GM23338 (cell line): ENCODE data around the gene MRPS16. TPM values are rescaled to one million over a fixed set of nuclear protein-coding genes. Genes with fewer than 3 reads are reported as not detected.

ENCODE experiments used
- ATAC-seq: fragments of 200-7000 bp; cut with Tn5 transposase; 3 replicates; pipeline ENCODE4 v1.9.1; 2020
- DNase-seq: peaks from one replicate; pipeline ENCODE4 v3.0.0-alpha.2; 2015; ENCODE audit warnings: low spot score
- H2AFZ ChIP-seq: fragments of 200-600 bp; sonication (generic); 2 replicates; pipeline ENCODE4 v1.8.0; 2016; ENCODE audit warnings: antibody characterized with exemption, mild to moderate bottlenecking, moderate library complexity
- H3F3A ChIP-seq: fragments of 200-600 bp; sonication (generic); replicated peaks from 2 replicates; pipeline ENCODE4 v1.8.0; 2017; ENCODE audit warnings: antibody characterized with exemption, mixed run types, low read depth
- H3K27ac ChIP-seq: fragments of 200-600 bp; sonication (generic); 2 replicates; pipeline ENCODE4 v1.6.1; 2016; ENCODE audit warnings: low read depth
- H3K27me3 ChIP-seq: fragments of 200-600 bp; sonication (generic); 2 replicates; pipeline ENCODE4 v1.8.0; 2016; ENCODE audit warnings: mild to moderate bottlenecking, mixed run types, moderate library complexity; ENCODE audit not compliant: insufficient read depth
- H3K36me3 ChIP-seq: fragments of 200-600 bp; sonication (generic); 2 replicates; pipeline ENCODE4 v1.8.0; 2016; ENCODE audit warnings: mild to moderate bottlenecking; ENCODE audit not compliant: insufficient read depth
- H3K4me1 ChIP-seq: fragments of 200-600 bp; sonication (generic); 2 replicates; pipeline ENCODE4 v1.8.0; 2016; ENCODE audit warnings: mild to moderate bottlenecking, moderate library complexity; ENCODE audit not compliant: insufficient read depth
- H3K4me2 ChIP-seq: fragments of 200-600 bp; sonication (generic); 2 replicates; pipeline ENCODE4 v1.7.1; 2017; ENCODE audit warnings: mixed run types
- H3K4me3 ChIP-seq: fragments of 200-600 bp; sonication (generic); 2 replicates; pipeline ENCODE4 v1.6.1; 2016; ENCODE audit warnings: mixed run types
- H3K79me2 ChIP-seq: fragments of 200-600 bp; sonication (generic); replicated peaks from 2 replicates; pipeline ENCODE4 v1.8.0; 2017; ENCODE audit warnings: mild to moderate bottlenecking; ENCODE audit not compliant: insufficient read depth
- H3K9me2 ChIP-seq: fragments of 200-600 bp; sonication (generic); 2 replicates; pipeline ENCODE4 v1.8.0; 2017; ENCODE audit not compliant: insufficient read depth
- H4K20me1 ChIP-seq: fragments of 200-600 bp; sonication (generic); replicated peaks from 2 replicates; pipeline ENCODE4 v1.8.0; 2017; ENCODE audit warnings: mild to moderate bottlenecking; ENCODE audit not compliant: insufficient read depth
- H3K27ac Mint-ChIP-seq: 2 replicates; pipeline ENCODE4 v1.8.0; 2020; ENCODE audit warnings: inconsistent platforms, mild to moderate bottlenecking, moderate library complexity, mixed read lengths
- H3K27me3 Mint-ChIP-seq: 3 replicates; pipeline ENCODE4 v1.8.0; 2022; ENCODE audit warnings: low read depth, mild to moderate bottlenecking, moderate library complexity, mixed read lengths, inconsistent platforms; ENCODE audit not compliant: insufficient read depth, poor library complexity
- H3K36me3 Mint-ChIP-seq: 3 replicates; pipeline ENCODE4 v1.8.0; 2021; ENCODE audit warnings: low read depth, mild to moderate bottlenecking, inconsistent platforms, moderate library complexity, mixed read lengths
- H3K4me1 Mint-ChIP-seq: 3 replicates; pipeline ENCODE4 v1.8.0; 2020; ENCODE audit warnings: mild to moderate bottlenecking, inconsistent platforms, mixed read lengths
- H3K4me3 Mint-ChIP-seq: 3 replicates; pipeline ENCODE4 v1.8.0; 2021; ENCODE audit warnings: moderate library complexity, mild to moderate bottlenecking, inconsistent platforms, mixed read lengths
- H3K9me3 Mint-ChIP-seq: 3 replicates; pipeline ENCODE4 v1.8.0; 2020; ENCODE audit warnings: moderate library complexity, mild to moderate bottlenecking, inconsistent platforms, mixed read lengths
- CREB1 ChIP-seq: fragments of 250-450 bp; sonication (Bioruptor Pico); IDR thresholded peaks from 2 replicates; pipeline ENCODE4 v1.5.0; 2020; ENCODE audit warnings: low read depth, mild to moderate bottlenecking, moderate library complexity
- CTCF ChIP-seq, 2 experiments: fragments of 200-600 bp in 1 of 2; sonication (generic) in 1 of 2; conservative IDR thresholded peaks; 2 replicates each; pipeline versions ENCODE4 v1.5.1 to v1.6.1; 2016 to 2017; ENCODE audit warnings: antibody characterized with exemption in 2 of 2, low read depth in 2 of 2, mild to moderate bottlenecking in 2 of 2, moderate library complexity in 1 of 2
- ETS1 ChIP-seq: IDR thresholded peaks from 2 replicates; pipeline ENCODE4 v1.6.1; 2016; ENCODE audit warnings: antibody characterized with exemption
- EZH2 ChIP-seq: fragments of 200-600 bp; sonication (generic); IDR thresholded peaks from one replicate; pipeline ENCODE4 v1.8.0; 2017; ENCODE audit warnings: antibody characterized with exemption, mild to moderate bottlenecking, low read depth; ENCODE audit not compliant: unreplicated experiment
- EZH2phosphoT487 ChIP-seq: fragments of 200-600 bp; sonication (generic); IDR thresholded peaks from one replicate; pipeline ENCODE4 v1.8.1; 2018; ENCODE audit warnings: antibody characterized with exemption; ENCODE audit not compliant: unreplicated experiment
- JUNB ChIP-seq: IDR thresholded peaks from one replicate; pipeline ENCODE4 v1.6.1; 2016; ENCODE audit warnings: antibody characterized with exemption; ENCODE audit not compliant: unreplicated experiment
- NANOG ChIP-seq: IDR thresholded peaks from 2 replicates; pipeline ENCODE4 v1.6.1; 2016; ENCODE audit warnings: antibody characterized with exemption, borderline replicate concordance
- POLR2AphosphoS5 ChIP-seq: IDR thresholded peaks from 2 replicates; pipeline ENCODE4 v1.6.1; 2016; ENCODE audit warnings: antibody characterized with exemption, low read depth
- STAT1 ChIP-seq: IDR thresholded peaks from one replicate; pipeline ENCODE4 v1.6.1; 2016; ENCODE audit warnings: antibody characterized with exemption; ENCODE audit not compliant: unreplicated experiment
- ZNF331 ChIP-seq: fragments of 250-450 bp; sonication (Bioruptor Pico); IDR thresholded peaks from 2 replicates; pipeline ENCODE4 v1.5.0; 2020; ENCODE audit warnings: low read depth, mild to moderate bottlenecking, moderate library complexity
- polyA plus RNA-seq: library from polyadenylated mRNA; unstranded; fragments of >200 nt; fragmentation: Nextera tagmentation; extraction: Ambion mirVana; gene quantifications from 2 replicates; pipeline ENCODE4 v1.2.1, GENCODE V29; 2016
- total RNA-seq: library from RNA; depleted of rRNA; stranded (reverse); fragments of >200 nt; shearing (Covaris generic); gene quantifications from 2 replicates; pipeline ENCODE4 v1.2.3, GENCODE V29; 2014
- TF ChIP-seq, protein P1 (sequence below): IDR thresholded peaks from one replicate; pipeline ENCODE4 v1.6.1; 2018; ENCODE audit warnings: antibody characterized with exemption; ENCODE audit not compliant: unreplicated experiment

Gene MRPS16
- total and polyA plus RNA-seq, 2 experiments from 2014 or later = 83.2 to 173 TPM

DNA sequence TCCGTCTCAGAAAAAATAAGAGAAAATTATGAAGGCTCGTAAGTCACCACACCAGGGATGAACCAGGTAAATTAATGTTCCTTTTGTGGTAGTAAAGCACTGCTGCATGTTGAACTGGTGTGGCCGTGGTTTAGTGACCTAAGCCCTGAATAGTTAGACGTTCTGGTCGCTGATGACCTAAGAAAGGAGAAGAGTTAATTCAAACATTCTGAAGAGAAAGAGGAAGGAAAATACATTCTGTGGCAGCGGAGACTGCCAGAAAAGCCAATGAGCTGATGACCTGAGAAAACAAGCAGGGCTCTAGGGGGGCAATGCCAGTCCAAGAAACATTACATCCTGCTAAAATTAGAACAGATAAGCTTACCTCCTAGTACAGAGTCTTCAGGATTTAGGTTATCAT, 22.9 kb downstream of the MRPS16 start:
- Mint-ChIP-seq H3K27ac (no peak overlapping the region), H3K36me3 (peaks cover 4% of the 10 kb centered on the region), H3K4me3 (no peak overlapping the region), H3K9me3 (no peaks in the 10 kb centered on the region), H3K4me1 (no peaks in the 10 kb centered on the region), H3K27me3 (no peaks in the 10 kb centered on the region)
- Histone ChIP-seq H3K79me2 (no peaks in the 10 kb centered on the region), H2AFZ (no peak overlapping the region), H3K4me3 (no peak overlapping the region), H3K4me2 (no peak overlapping the region), H3K36me3 (peaks cover 4% of the 10 kb centered on the region; the same call in 1 of the 2 replicates), H3K9me2 (no peaks in the 10 kb centered on the region; the same call in 1 of the 2 replicates), H3K4me1 (no peaks in the 10 kb centered on the region), H3K27me3 (no peaks in the 10 kb centered on the region), H3F3A (no peaks in the 10 kb centered on the region), H3K27ac (no peak overlapping the region), H4K20me1 (peaks cover 6% of the 10 kb centered on the region; the same call in 1 of the 2 replicates)
- no peak for DNase-seq
- TF ChIP-seq STAT1 (no peak), POLR2AphosphoS5 (no peak), EZH2phosphoT487 (no peak), CREB1 (CRISPR knock-in tag) (no peak), NANOG (no peak), ZNF331 (no peak), ETS1 (no peak), JUNB (no peak)
- TF ChIP-seq, protein P1, sequence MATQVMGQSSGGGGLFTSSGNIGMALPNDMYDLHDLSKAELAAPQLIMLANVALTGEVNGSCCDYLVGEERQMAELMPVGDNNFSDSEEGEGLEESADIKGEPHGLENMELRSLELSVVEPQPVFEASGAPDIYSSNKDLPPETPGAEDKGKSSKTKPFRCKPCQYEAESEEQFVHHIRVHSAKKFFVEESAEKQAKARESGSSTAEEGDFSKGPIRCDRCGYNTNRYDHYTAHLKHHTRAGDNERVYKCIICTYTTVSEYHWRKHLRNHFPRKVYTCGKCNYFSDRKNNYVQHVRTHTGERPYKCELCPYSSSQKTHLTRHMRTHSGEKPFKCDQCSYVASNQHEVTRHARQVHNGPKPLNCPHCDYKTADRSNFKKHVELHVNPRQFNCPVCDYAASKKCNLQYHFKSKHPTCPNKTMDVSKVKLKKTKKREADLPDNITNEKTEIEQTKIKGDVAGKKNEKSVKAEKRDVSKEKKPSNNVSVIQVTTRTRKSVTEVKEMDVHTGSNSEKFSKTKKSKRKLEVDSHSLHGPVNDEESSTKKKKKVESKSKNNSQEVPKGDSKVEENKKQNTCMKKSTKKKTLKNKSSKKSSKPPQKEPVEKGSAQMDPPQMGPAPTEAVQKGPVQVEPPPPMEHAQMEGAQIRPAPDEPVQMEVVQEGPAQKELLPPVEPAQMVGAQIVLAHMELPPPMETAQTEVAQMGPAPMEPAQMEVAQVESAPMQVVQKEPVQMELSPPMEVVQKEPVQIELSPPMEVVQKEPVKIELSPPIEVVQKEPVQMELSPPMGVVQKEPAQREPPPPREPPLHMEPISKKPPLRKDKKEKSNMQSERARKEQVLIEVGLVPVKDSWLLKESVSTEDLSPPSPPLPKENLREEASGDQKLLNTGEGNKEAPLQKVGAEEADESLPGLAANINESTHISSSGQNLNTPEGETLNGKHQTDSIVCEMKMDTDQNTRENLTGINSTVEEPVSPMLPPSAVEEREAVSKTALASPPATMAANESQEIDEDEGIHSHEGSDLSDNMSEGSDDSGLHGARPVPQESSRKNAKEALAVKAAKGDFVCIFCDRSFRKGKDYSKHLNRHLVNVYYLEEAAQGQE = no peak
- ATAC-seq = no peak

- peaks cover 3% of the 10 kb centered on the region; the same call in 1 of the 2 replicates for H4K20me1 ChIP-seq
- no peaks in the 10 kb centered on the region for H3K4me1 Mint-ChIP-seq
- no peak for DNase-seq
- no peak overlapping the region for H3K27ac ChIP-seq
- no peak overlapping the region for H3K4me3 ChIP-seq
- H3K27ac Mint-ChIP-seq = no peak overlapping the region
- H3K9me2 ChIP-seq = no peaks in the 10 kb centered on the region; the same call in 1 of the 2 replicates
- H3K9me3 Mint-ChIP-seq = no peaks in the 10 kb centered on the region
- H3K4me2 ChIP-seq = no peak overlapping the region
- ATAC-seq = no peak
- no peaks in the 10 kb centered on the region for H3K79me2 ChIP-seq
- H2AFZ ChIP-seq = no peak overlapping the region
- H3F3A ChIP-seq = no peaks in the 10 kb centered on the region
- no peak overlapping the region for H3K4me3 Mint-ChIP-seq
- H3K27me3 ChIP-seq = no peaks in the 10 kb centered on the region
- H3K36me3 Mint-ChIP-seq = peaks cover 4% of the 10 kb centered on the region
- H3K36me3 ChIP-seq = no peaks in the 10 kb centered on the region
- H3K27me3 Mint-ChIP-seq = no peaks in the 10 kb centered on the region
- no peaks in the 10 kb centered on the region for H3K4me1 ChIP-seq
- TF ChIP-seq EZH2 (no peak), CTCF (conservative IDR thresholded peaks at IDR 0.05; ENCODE audit: low read depth in 2 of 2) (no peak), ETS1 (no peak)
Observed at GRCh38 chr10:73228247-73228646, 24.2 kb downstream of the MRPS16 start.
